ENCODE measurements around the gene CD27.

CD27 gene

DNA sequence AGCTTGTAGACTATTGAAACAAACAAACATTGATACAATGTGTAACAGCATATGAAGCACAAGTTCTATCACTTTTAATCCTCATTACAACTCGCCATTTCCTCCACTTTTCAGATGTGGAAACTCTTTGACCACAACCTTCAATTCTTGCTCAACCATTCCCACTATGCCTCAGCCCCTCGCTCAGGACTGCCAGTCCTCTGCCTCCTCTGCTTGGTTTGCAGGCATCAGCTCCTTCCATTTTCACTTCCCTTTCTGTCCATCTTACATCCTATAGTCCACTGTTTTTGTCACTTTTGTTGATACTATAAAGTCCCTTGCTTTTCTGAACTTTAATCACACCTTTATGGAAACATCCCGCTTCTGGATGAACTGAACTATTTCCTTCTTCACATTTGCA, 28.2 kb upstream of the CD27 start:
- no peak for ATAC-seq
- TF ChIP-seq OSR1 (CRISPR knock-in tag; IDR thresholded peaks at IDR 0.05) (no peak), CSDC2 (CRISPR knock-in tag; IDR thresholded peaks at IDR 0.05) (no peak), TOX (CRISPR knock-in tag; IDR thresholded peaks at IDR 0.05; ENCODE audit: borderline replicate concordance) (no peak), RARB (CRISPR knock-in tag; IDR thresholded peaks at IDR 0.05) (no peak), BACH2 (CRISPR knock-in tag; IDR thresholded peaks at IDR 0.05; ENCODE audit: borderline replicate concordance) (no peak), GLIS3 (CRISPR knock-in tag; IDR thresholded peaks at IDR 0.05) (no peak)
- TF ChIP-seq, protein P1, sequence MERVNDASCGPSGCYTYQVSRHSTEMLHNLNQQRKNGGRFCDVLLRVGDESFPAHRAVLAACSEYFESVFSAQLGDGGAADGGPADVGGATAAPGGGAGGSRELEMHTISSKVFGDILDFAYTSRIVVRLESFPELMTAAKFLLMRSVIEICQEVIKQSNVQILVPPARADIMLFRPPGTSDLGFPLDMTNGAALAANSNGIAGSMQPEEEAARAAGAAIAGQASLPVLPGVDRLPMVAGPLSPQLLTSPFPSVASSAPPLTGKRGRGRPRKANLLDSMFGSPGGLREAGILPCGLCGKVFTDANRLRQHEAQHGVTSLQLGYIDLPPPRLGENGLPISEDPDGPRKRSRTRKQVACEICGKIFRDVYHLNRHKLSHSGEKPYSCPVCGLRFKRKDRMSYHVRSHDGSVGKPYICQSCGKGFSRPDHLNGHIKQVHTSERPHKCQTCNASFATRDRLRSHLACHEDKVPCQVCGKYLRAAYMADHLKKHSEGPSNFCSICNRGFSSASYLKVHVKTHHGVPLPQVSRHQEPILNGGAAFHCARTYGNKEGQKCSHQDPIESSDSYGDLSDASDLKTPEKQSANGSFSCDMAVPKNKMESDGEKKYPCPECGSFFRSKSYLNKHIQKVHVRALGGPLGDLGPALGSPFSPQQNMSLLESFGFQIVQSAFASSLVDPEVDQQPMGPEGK (CRISPR knock-in tag; IDR thresholded peaks at IDR 0.05; ENCODE audit: borderline replicate concordance) = no peak

DNA sequence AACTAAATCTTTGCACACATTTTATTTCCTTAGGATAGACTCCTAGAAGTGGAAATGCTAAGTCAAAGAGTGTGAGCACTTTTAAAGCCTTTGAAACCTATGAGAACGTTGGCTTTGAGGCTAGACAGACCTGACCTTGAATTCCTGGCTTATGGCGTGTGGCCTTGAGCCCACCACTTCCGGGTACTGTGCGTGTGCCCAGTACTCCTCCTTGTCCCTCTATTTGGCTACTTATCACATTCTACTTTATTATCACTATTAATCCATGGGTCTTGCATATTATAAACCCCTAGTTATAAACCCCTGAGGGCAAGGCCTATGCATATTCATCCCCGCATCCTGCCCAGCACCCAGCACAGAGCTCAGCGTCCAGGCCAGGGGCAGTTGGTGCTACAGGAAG, 26.0 kb upstream of the CD27 start:
- TF ChIP-seq ZNF565 (CRISPR knock-in tag; conservative IDR thresholded peaks at IDR 0.05; ENCODE audit: low read depth) (no peak), ZFP3 (CRISPR knock-in tag; IDR thresholded peaks at IDR 0.05) (no peak), TOX (CRISPR knock-in tag; IDR thresholded peaks at IDR 0.05; ENCODE audit: borderline replicate concordance) (no peak), ZNF70 (CRISPR knock-in tag; IDR thresholded peaks at IDR 0.05) (no peak), GLIS3 (CRISPR knock-in tag; IDR thresholded peaks at IDR 0.05) (no peak), CSDC2 (CRISPR knock-in tag; IDR thresholded peaks at IDR 0.05) (no peak), ARNTL (CRISPR knock-in tag; IDR thresholded peaks at IDR 0.05; ENCODE audit: borderline replicate concordance, low read depth) (no peak), RARB (CRISPR knock-in tag; IDR thresholded peaks at IDR 0.05) (no peak), ESRRG (CRISPR knock-in tag; IDR thresholded peaks at IDR 0.05) (no peak), TCF4 (CRISPR knock-in tag; IDR thresholded peaks at IDR 0.05; ENCODE audit: borderline replicate concordance) (no peak), ZNF8 (CRISPR knock-in tag; IDR thresholded peaks at IDR 0.05) (no peak), ISL1 (CRISPR knock-in tag; IDR thresholded peaks at IDR 0.05) (no peak)
- TF ChIP-seq, protein P2, sequence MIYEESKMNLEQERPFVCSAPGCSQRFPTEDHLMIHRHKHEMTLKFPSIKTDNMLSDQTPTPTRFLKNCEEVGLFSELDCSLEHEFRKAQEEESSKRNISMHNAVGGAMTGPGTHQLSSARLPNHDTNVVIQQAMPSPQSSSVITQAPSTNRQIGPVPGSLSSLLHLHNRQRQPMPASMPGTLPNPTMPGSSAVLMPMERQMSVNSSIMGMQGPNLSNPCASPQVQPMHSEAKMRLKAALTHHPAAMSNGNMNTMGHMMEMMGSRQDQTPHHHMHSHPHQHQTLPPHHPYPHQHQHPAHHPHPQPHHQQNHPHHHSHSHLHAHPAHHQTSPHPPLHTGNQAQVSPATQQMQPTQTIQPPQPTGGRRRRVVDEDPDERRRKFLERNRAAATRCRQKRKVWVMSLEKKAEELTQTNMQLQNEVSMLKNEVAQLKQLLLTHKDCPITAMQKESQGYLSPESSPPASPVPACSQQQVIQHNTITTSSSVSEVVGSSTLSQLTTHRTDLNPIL (CRISPR knock-in tag; IDR thresholded peaks at IDR 0.05; ENCODE audit: low read depth) = no peak
- TF ChIP-seq, protein P3, sequence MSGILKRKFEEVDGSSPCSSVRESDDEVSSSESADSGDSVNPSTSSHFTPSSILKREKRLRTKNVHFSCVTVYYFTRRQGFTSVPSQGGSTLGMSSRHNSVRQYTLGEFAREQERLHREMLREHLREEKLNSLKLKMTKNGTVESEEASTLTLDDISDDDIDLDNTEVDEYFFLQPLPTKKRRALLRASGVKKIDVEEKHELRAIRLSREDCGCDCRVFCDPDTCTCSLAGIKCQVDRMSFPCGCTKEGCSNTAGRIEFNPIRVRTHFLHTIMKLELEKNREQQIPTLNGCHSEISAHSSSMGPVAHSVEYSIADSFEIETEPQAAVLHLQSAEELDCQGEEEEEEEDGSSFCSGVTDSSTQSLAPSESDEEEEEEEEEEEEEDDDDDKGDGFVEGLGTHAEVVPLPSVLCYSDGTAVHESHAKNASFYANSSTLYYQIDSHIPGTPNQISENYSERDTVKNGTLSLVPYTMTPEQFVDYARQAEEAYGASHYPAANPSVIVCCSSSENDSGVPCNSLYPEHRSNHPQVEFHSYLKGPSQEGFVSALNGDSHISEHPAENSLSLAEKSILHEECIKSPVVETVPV (CRISPR knock-in tag; IDR thresholded peaks at IDR 0.05) = no peak
- TF ChIP-seq, protein P1 (CRISPR knock-in tag; IDR thresholded peaks at IDR 0.05; ENCODE audit: borderline replicate concordance) = no peak
- ATAC-seq = no peak

DNA sequence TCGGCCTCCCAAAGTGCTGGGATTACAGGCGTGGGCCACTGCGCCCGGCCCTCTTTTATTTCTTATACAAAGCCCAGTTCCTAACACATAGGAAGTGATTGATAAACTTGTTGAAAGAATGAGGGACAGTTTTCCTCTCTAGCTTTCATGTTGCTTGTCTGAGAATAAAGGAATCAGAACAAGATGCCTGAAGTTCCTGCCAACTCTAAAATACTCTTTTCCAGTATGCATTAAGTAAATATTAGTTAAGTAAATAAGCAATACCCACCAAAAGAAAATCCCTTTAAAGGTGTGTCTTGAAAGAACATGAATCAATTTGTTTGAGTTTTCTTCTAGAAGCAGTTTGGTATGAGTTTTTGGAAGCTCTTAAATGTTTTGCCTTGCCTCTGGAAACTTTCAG, 24.4 kb upstream of the CD27 start:
- no peak for ATAC-seq
- TF ChIP-seq ZFP30 (CRISPR knock-in tag; IDR thresholded peaks at IDR 0.05) (no peak), ZC3H10 (CRISPR knock-in tag; IDR thresholded peaks at IDR 0.05) (no peak)

DNA sequence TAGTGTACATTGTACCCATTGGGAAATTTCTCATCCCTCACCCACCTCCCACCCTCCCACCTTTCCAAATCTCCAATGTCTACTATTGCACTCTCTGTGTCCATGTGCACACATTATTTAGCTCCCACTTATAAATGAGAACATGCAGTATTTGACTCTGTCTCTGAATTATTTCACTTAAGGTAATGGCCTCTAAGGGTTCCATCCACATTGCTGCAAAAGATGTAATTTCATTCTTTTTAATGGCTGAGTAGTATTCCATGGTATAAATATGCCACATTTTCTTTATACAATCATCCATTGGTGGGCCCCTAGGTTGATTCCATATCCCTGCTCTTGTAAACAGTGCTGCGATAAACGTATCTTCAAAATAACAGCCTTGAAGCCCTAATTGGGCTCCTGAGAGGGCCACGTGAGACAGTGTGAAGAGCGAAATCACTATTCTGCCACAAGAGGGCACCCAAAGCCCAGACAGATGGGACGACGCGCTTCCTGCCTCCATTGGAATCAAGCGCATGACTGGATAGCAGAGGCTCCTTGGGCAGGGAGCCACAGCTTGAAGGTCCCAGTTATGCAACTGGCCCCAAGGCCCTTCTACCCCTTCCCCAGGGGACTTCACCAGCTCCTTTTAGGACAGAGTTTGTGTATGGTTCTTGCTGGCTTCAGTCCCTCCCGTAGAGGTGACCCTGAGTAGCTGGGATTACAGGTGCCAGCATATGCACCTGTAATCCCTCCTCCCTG, 21.3 kb upstream of the CD27 start:
- ATAC-seq = peak; percentile 100
- no peak for TF ChIP-seq TOX (CRISPR knock-in tag; IDR thresholded peaks at IDR 0.05; ENCODE audit: borderline replicate concordance)
- TF ChIP-seq, protein P4, sequence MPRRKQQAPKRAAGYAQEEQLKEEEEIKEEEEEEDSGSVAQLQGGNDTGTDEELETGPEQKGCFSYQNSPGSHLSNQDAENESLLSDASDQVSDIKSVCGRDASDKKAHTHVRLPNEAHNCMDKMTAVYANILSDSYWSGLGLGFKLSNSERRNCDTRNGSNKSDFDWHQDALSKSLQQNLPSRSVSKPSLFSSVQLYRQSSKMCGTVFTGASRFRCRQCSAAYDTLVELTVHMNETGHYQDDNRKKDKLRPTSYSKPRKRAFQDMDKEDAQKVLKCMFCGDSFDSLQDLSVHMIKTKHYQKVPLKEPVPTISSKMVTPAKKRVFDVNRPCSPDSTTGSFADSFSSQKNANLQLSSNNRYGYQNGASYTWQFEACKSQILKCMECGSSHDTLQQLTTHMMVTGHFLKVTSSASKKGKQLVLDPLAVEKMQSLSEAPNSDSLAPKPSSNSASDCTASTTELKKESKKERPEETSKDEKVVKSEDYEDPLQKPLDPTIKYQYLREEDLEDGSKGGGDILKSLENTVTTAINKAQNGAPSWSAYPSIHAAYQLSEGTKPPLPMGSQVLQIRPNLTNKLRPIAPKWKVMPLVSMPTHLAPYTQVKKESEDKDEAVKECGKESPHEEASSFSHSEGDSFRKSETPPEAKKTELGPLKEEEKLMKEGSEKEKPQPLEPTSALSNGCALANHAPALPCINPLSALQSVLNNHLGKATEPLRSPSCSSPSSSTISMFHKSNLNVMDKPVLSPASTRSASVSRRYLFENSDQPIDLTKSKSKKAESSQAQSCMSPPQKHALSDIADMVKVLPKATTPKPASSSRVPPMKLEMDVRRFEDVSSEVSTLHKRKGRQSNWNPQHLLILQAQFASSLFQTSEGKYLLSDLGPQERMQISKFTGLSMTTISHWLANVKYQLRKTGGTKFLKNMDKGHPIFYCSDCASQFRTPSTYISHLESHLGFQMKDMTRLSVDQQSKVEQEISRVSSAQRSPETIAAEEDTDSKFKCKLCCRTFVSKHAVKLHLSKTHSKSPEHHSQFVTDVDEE (CRISPR knock-in tag; IDR thresholded peaks at IDR 0.05) = no peak
- no peak for TF ChIP-seq CSDC2 (CRISPR knock-in tag; IDR thresholded peaks at IDR 0.05)
- TF ChIP-seq ZNF565 (CRISPR knock-in tag; conservative IDR thresholded peaks at IDR 0.05; ENCODE audit: low read depth) = no peak
- no peak for TF ChIP-seq ZNF70 (CRISPR knock-in tag; IDR thresholded peaks at IDR 0.05)
- TF ChIP-seq TCF4 (CRISPR knock-in tag; IDR thresholded peaks at IDR 0.05; ENCODE audit: borderline replicate concordance) = no peak
- TF ChIP-seq ZNF8 (CRISPR knock-in tag; IDR thresholded peaks at IDR 0.05) = no peak
- TF ChIP-seq, protein P3 (CRISPR knock-in tag; IDR thresholded peaks at IDR 0.05) = no peak
- no peak for TF ChIP-seq ZFP3 (CRISPR knock-in tag; IDR thresholded peaks at IDR 0.05)
- TF ChIP-seq ZC3H10 (CRISPR knock-in tag; IDR thresholded peaks at IDR 0.05) = no peak
- no peak for TF ChIP-seq ZFP30 (CRISPR knock-in tag; IDR thresholded peaks at IDR 0.05)
- TF ChIP-seq ESRRG (CRISPR knock-in tag; IDR thresholded peaks at IDR 0.05) = no peak
- TF ChIP-seq GLIS3 (CRISPR knock-in tag; IDR thresholded peaks at IDR 0.05) = no peak
- TF ChIP-seq OSR1 (CRISPR knock-in tag; IDR thresholded peaks at IDR 0.05) = no peak
- TF ChIP-seq, protein P5, sequence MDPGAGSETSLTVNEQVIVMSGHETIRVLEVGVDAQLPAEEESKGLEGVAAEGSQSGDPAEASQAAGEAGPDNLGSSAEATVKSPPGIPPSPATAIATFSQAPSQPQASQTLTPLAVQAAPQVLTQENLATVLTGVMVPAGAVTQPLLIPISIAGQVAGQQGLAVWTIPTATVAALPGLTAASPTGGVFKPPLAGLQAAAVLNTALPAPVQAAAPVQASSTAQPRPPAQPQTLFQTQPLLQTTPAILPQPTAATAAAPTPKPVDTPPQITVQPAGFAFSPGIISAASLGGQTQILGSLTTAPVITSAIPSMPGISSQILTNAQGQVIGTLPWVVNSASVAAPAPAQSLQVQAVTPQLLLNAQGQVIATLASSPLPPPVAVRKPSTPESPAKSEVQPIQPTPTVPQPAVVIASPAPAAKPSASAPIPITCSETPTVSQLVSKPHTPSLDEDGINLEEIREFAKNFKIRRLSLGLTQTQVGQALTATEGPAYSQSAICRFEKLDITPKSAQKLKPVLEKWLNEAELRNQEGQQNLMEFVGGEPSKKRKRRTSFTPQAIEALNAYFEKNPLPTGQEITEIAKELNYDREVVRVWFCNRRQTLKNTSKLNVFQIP (CRISPR knock-in tag; IDR thresholded peaks at IDR 0.05; ENCODE audit: borderline replicate concordance, low read depth) = no peak

All from SK-N-SH treated with all-trans-retinoic acid at 6 μM for 48 hours (cell line).